HG03280 (cell line): ENCODE data around the gene KCNC3.

ENCODE experiments used
- ATAC-seq: cut with Tn5 transposase; IDR thresholded peaks from one replicate; pipeline ENCODE4 v1.9.1; 2021; ENCODE audit warnings: mild to moderate bottlenecking, moderate library complexity; ENCODE audit not compliant: unreplicated experiment

Gene KCNC3

GRCh38 chr19:50280074-50280473 is 49.1 kb downstream of the KCNC3 start:
- ATAC-seq = no peak

GRCh38 chr19:50277966-50278580 is 51.1 kb downstream of the KCNC3 start:
- ATAC-seq = no peak

- no peak for ATAC-seq
These were observed 52.7 kb downstream of the KCNC3 start for GRCh38 chr19:50276370-50277063.

GRCh38 chr19:50275577-50276368 is 53.4 kb downstream of the KCNC3 start:
- ATAC-seq = no peak

- no peak for ATAC-seq
These were observed 55.4 kb downstream of the KCNC3 start for GRCh38 chr19:50273821-50274220.

- ATAC-seq = no peak
These were observed 56.8 kb downstream of the KCNC3 start for GRCh38 chr19:50272263-50272897.

- ATAC-seq = no peak
These were observed 59.5 kb downstream of the KCNC3 start for GRCh38 chr19:50269653-50270052.

GRCh38 chr19:50268501-50268900 is 60.7 kb downstream of the KCNC3 start:
- no peak for ATAC-seq

- no peak for ATAC-seq
These were observed 61.1 kb downstream of the KCNC3 start for GRCh38 chr19:50268041-50268440.

GRCh38 chr19:50266896-50267295 is 62.3 kb downstream of the KCNC3 start:
- no peak for ATAC-seq

- no peak for ATAC-seq
These were observed 63.1 kb downstream of the KCNC3 start for GRCh38 chr19:50266041-50266440.

- no peak for ATAC-seq
These were observed 64.5 kb downstream of the KCNC3 start for GRCh38 chr19:50264483-50265186.

GRCh38 chr19:50263176-50263575 is 66.0 kb downstream of the KCNC3 start:
- no peak for ATAC-seq
